Measurements from ENCODE around the gene FAM43A.

Gene FAM43A

GRCh38 chr3:194638991-194639605 is 46.6 kb upstream of the FAM43A start:
- no peak for TF ChIP-seq CTCF (IDR thresholded peaks at IDR 0.05; ENCODE audit: low read depth, low read length, poor library complexity, severe bottlenecking)
- TF ChIP-seq EZH2phosphoT487 (IDR thresholded peaks at IDR 0.05; ENCODE audit: borderline replicate concordance, low read length): no peak

GRCh38 chr3:194640829-194641228 is 44.9 kb upstream of the FAM43A start:
- Histone ChIP-seq H3K9me3 (ENCODE audit: control insufficient read depth, insufficient read depth, low read length) (no peaks in the 10 kb centered on the region), H4K20me1 (ENCODE audit: control insufficient read depth, insufficient read depth, low read depth, low read length) (no peaks in the 10 kb centered on the region), H3K27me3 (ENCODE audit: control insufficient read depth, low read length) (no peaks in the 10 kb centered on the region), H3K27ac (ENCODE audit: low read depth, low read length) (no peak overlapping the region), H3K4me1 (ENCODE audit: control insufficient read depth, low read length) (no peaks in the 10 kb centered on the region), H3F3A (ENCODE audit: control insufficient read depth, insufficient read depth) (no peaks in the 10 kb centered on the region), H3K79me2 (ENCODE audit: control insufficient read depth, low read length) (no peaks in the 10 kb centered on the region), H3K4me2 (ENCODE audit: low read length) (no peak overlapping the region), H3K36me3 (ENCODE audit: control insufficient read depth, low read length) (peaks cover 54% of the 10 kb centered on the region), H3K4me3 (ENCODE audit: low read length) (no peak overlapping the region), H3K9me2 (replicated peaks; ENCODE audit: control insufficient read depth, low read length) (no peaks in the 10 kb centered on the region)
- peak; percentile 18 for TF ChIP-seq CTCF (IDR thresholded peaks at IDR 0.05; ENCODE audit: low read depth, low read length, poor library complexity, severe bottlenecking)
- no peak for TF ChIP-seq EZH2phosphoT487 (IDR thresholded peaks at IDR 0.05; ENCODE audit: borderline replicate concordance, low read length)

More at GRCh38 chr3:194638991-194639605, 46.6 kb upstream of the FAM43A start:
- Histone ChIP-seq H3K4me1 (ENCODE audit: control insufficient read depth, low read length) (no peaks in the 10 kb centered on the region), H3K4me3 (ENCODE audit: low read length) (no peak overlapping the region), H3K27ac (ENCODE audit: low read depth, low read length) (no peak overlapping the region), H3K9me2 (replicated peaks; ENCODE audit: control insufficient read depth, low read length) (no peaks in the 10 kb centered on the region), H3K4me2 (ENCODE audit: low read length) (no peak overlapping the region), H3K9me3 (ENCODE audit: control insufficient read depth, insufficient read depth, low read length) (no peaks in the 10 kb centered on the region), H3K27me3 (ENCODE audit: control insufficient read depth, low read length) (no peaks in the 10 kb centered on the region), H3K36me3 (ENCODE audit: control insufficient read depth, low read length) (peaks cover 41% of the 10 kb centered on the region), H3K79me2 (ENCODE audit: control insufficient read depth, low read length) (no peaks in the 10 kb centered on the region), H4K20me1 (ENCODE audit: control insufficient read depth, insufficient read depth, low read depth, low read length) (no peaks in the 10 kb centered on the region), H3F3A (ENCODE audit: control insufficient read depth, insufficient read depth) (no peaks in the 10 kb centered on the region)

GRCh38 chr3:194642769-194643168 is 42.9 kb upstream of the FAM43A start:
- Histone ChIP-seq H3K27me3 (ENCODE audit: control insufficient read depth, low read length) (no peaks in the 10 kb centered on the region), H3F3A (ENCODE audit: control insufficient read depth, insufficient read depth) (no peaks in the 10 kb centered on the region), H3K79me2 (ENCODE audit: control insufficient read depth, low read length) (no peaks in the 10 kb centered on the region), H4K20me1 (ENCODE audit: control insufficient read depth, insufficient read depth, low read depth, low read length) (no peaks in the 10 kb centered on the region), H3K4me2 (ENCODE audit: low read length) (no peak overlapping the region), H3K27ac (ENCODE audit: low read depth, low read length) (no peak overlapping the region), H3K4me1 (ENCODE audit: control insufficient read depth, low read length) (no peaks in the 10 kb centered on the region), H3K36me3 (ENCODE audit: control insufficient read depth, low read length) (peaks cover 68% of the 10 kb centered on the region), H3K9me2 (replicated peaks; ENCODE audit: control insufficient read depth, low read length) (no peaks in the 10 kb centered on the region), H3K4me3 (ENCODE audit: low read length) (no peak overlapping the region), H3K9me3 (ENCODE audit: control insufficient read depth, insufficient read depth, low read length) (no peaks in the 10 kb centered on the region)
- TF ChIP-seq EZH2phosphoT487 (IDR thresholded peaks at IDR 0.05; ENCODE audit: borderline replicate concordance, low read length) (no peak), CTCF (IDR thresholded peaks at IDR 0.05; ENCODE audit: low read depth, low read length, poor library complexity, severe bottlenecking) (no peak)
